Glutamatergic neuron (in vitro differentiated cells): ENCODE measurements around the gene NETO1. TPM values are rescaled to one million over a fixed set of nuclear protein-coding genes. Genes with fewer than 3 reads are reported as not detected.

Experiments
- DNase-seq: peaks from one replicate; pipeline ENCODE4 v3.0.0; 2022
- H3K27ac Mint-ChIP-seq: one replicate; pipeline ENCODE4 v1.8.0; 2020; ENCODE audit warnings: mild to moderate bottlenecking, mixed read lengths, inconsistent platforms; ENCODE audit not compliant: unreplicated experiment
- H3K27me3 Mint-ChIP-seq: one replicate; pipeline ENCODE4 v1.8.0; 2020; ENCODE audit warnings: mild to moderate bottlenecking, moderate library complexity, mixed read lengths, inconsistent platforms; ENCODE audit not compliant: unreplicated experiment
- H3K36me3 Mint-ChIP-seq: one replicate; pipeline ENCODE4 v1.8.0; 2020; ENCODE audit warnings: mild to moderate bottlenecking, mixed read lengths, inconsistent platforms; ENCODE audit not compliant: unreplicated experiment
- H3K4me1 Mint-ChIP-seq: one replicate; pipeline ENCODE4 v1.8.0; 2020; ENCODE audit warnings: mild to moderate bottlenecking, low read depth, mixed read lengths, inconsistent platforms; ENCODE audit not compliant: unreplicated experiment
- H3K4me3 Mint-ChIP-seq: one replicate; pipeline ENCODE4 v1.8.0; 2020; ENCODE audit warnings: mild to moderate bottlenecking, mixed read lengths, inconsistent platforms; ENCODE audit not compliant: unreplicated experiment
- H3K9me3 Mint-ChIP-seq: one replicate; pipeline ENCODE4 v1.8.0; 2020; ENCODE audit warnings: mild to moderate bottlenecking, moderate library complexity, mixed read lengths, inconsistent platforms; ENCODE audit not compliant: unreplicated experiment
- total RNA-seq: library from RNA; stranded (reverse); fragmentation: NEBNext Ultra II Directional; extraction: Animal tissue kit (Norgen Biotek cat#: 25700); gene quantifications from one replicate; pipeline ENCODE4 v1.2.1, GENCODE V29; 2021; ENCODE audit not compliant: unreplicated experiment
- TF ChIP-seq, protein P1 (sequence below): fragments of 200-600 bp; sonication (generic); IDR thresholded peaks from one replicate; pipeline ENCODE4 v1.5.0; 2021; ENCODE audit not compliant: partially characterized antibody, unreplicated experiment

The NETO1 gene
- total RNA-seq, 1 donor from 2014 or later: 5.5 TPM

DNA sequence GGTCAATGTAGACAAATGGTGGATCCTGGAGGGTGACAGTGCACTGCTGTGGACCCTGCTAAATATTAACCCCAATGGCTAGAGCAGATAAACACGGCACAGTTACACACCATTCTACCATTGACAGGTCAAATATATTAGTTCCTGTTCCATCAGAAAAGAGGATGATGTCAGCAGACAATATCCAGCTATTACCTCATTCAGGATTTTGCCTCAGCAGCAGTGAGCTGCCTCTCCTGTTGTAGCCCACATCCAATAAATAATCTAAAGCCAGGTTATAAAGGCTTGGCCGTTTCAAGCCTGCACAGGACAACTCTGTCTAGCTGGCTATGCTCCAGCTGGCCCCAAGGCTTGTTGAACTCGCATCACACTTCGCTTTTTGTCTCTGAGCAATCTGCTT, 31.6 kb upstream of the NETO1 start:
- H3K36me3 Mint-ChIP-seq: no peaks in the 10 kb centered on the region
- peaks cover 3% of the 10 kb centered on the region for H3K4me1 Mint-ChIP-seq
- no peak overlapping the region for H3K27ac Mint-ChIP-seq
- DNase-seq: no peak
- no peaks in the 10 kb centered on the region for H3K9me3 Mint-ChIP-seq
- no peaks in the 10 kb centered on the region for H3K27me3 Mint-ChIP-seq
- TF ChIP-seq, protein P1, sequence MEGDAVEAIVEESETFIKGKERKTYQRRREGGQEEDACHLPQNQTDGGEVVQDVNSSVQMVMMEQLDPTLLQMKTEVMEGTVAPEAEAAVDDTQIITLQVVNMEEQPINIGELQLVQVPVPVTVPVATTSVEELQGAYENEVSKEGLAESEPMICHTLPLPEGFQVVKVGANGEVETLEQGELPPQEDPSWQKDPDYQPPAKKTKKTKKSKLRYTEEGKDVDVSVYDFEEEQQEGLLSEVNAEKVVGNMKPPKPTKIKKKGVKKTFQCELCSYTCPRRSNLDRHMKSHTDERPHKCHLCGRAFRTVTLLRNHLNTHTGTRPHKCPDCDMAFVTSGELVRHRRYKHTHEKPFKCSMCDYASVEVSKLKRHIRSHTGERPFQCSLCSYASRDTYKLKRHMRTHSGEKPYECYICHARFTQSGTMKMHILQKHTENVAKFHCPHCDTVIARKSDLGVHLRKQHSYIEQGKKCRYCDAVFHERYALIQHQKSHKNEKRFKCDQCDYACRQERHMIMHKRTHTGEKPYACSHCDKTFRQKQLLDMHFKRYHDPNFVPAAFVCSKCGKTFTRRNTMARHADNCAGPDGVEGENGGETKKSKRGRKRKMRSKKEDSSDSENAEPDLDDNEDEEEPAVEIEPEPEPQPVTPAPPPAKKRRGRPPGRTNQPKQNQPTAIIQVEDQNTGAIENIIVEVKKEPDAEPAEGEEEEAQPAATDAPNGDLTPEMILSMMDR: no peak
- no peak overlapping the region for H3K4me3 Mint-ChIP-seq

DNA sequence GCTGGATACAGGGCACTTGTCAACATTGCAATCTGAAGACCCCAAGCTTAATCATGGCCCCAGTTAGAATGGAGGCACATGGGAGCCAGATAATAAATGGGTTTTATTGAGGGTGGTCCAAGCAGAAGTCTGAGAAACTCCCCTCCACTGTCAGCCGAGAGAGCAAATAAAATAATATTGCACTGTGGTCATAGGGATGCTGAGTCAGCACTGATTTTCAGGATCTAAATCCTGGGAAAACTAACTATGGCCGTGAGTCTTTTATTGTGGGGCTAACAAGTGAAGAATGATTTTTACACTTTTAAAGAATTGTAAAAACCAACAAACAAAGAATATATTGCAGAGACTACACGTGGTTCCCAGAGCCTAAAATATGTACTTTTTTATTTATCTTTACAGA, 31.1 kb upstream of the NETO1 start:
- peaks cover 3% of the 10 kb centered on the region for H3K4me1 Mint-ChIP-seq
- no peak overlapping the region for H3K27ac Mint-ChIP-seq
- TF ChIP-seq, protein P1: no peak
- no peaks in the 10 kb centered on the region for H3K9me3 Mint-ChIP-seq
- DNase-seq: no peak
- H3K36me3 Mint-ChIP-seq: no peaks in the 10 kb centered on the region
- H3K4me3 Mint-ChIP-seq: no peak overlapping the region
- no peaks in the 10 kb centered on the region for H3K27me3 Mint-ChIP-seq

DNA sequence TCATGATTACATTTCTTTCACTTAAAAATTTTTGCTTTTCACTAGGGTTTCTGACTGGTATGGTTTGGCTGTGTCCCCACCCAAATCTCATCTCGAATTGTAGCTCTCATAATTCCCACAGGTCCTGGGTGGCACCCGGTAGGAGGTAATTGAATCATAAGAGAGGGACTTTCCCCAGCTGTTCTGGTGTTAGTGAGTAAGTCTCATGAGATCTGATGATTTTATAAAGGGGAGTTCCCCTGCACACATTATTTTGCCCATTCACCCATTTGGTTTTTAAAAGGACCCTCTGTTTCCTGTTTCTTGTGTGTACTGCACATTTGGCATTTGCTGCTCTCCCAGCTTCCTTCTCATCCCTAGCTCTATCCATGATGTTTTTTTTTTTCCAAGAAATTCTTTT, 27.8 kb upstream of the NETO1 start:
- no peak for DNase-seq
- H3K36me3 Mint-ChIP-seq: no peaks in the 10 kb centered on the region
- no peaks in the 10 kb centered on the region for H3K9me3 Mint-ChIP-seq
- TF ChIP-seq, protein P1: no peak
- peaks cover 3% of the 10 kb centered on the region for H3K4me1 Mint-ChIP-seq
- no peaks in the 10 kb centered on the region for H3K27me3 Mint-ChIP-seq
- no peak overlapping the region for H3K4me3 Mint-ChIP-seq
- no peak overlapping the region for H3K27ac Mint-ChIP-seq

DNA sequence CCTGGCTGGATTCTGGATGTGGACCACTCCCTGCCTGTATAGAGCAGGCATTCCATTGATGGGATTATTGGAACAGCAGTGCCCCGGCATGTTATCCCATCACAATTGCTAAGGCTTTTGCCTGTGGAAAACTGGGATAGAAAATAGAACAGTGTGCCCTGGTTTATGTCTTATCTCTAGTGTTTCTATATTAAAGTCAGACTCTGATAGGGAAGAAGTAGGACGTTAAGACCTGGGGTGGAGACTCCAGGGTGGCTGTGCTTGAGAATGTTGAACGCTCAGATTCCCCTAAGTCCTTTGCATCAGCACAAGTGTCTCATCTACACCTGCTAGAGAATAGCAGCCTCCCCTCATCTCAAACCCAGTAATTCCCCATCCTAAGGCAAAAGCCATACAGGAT, 10.8 kb upstream of the NETO1 start:
- Mint-ChIP-seq H3K27me3 (peaks cover 4% of the 10 kb centered on the region), H3K36me3 (peaks cover 6% of the 10 kb centered on the region), H3K4me3 (no peak overlapping the region)

DNA sequence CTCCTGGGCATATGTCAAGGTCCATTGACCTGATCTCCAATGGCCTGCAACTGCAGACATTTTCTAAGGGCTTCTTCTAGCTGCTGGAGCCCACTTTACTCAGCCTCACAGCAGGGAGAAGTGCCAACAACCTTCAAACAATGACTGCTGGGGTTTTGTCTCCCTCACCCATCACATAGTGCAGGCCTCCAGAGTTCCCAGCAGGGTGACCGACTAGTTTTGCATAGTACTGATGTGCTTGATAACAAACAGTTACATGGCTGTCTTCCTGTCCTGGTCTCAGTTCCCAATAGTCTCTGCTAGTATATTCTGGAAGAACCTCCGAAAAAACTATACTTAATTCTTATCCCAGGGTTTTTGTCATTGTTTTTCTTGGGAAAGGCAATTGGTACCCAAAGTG, 10.4 kb upstream of the NETO1 start:
- no peak overlapping the region for H3K4me3 Mint-ChIP-seq
- H3K36me3 Mint-ChIP-seq: peaks cover 2% of the 10 kb centered on the region
- H3K27me3 Mint-ChIP-seq: peaks cover under 1% of the 10 kb centered on the region
- TF ChIP-seq, protein P1: no peak
- no peak for DNase-seq
- H3K27ac Mint-ChIP-seq: no peak overlapping the region
- H3K4me1 Mint-ChIP-seq: no peaks in the 10 kb centered on the region
- no peaks in the 10 kb centered on the region for H3K9me3 Mint-ChIP-seq

More for the DNA sequence above, 10.8 kb upstream of the NETO1 start:
- no peak for DNase-seq
- TF ChIP-seq, protein P1: no peak
- Mint-ChIP-seq H3K4me1 (no peaks in the 10 kb centered on the region), H3K9me3 (no peaks in the 10 kb centered on the region), H3K27ac (no peak overlapping the region)
